HepG2 (cell line): ENCODE data around the gene RNF11. TPM values are rescaled to one million over a fixed set of nuclear protein-coding genes. Genes with fewer than 3 reads are reported as not detected.

ENCODE experiments used
- ATAC-seq: fragments of 200-7000 bp; cut with Tn5 transposase; 3 replicates; pipeline ENCODE4 v1.9.1; 2020; ENCODE audit warnings: mild to moderate bottlenecking, moderate library complexity
- BruUV-seq: library from RNA; stranded (reverse); fragments of 400-500 nt; replicated peaks from 2 replicates; lab custom pipeline; 2021; lab: Mats Ljungman, UMichigan
- CTCF ChIA-PET: fragments of 300-600 bp; formaldehyde crosslinking; extraction: SDS; loops from one replicate; lab custom pipeline; 2021; ENCODE audit warnings: low total read pairs, inconsistent platforms, low intra/inter-chr PET ratio; lab: Yijun Ruan, JAX
- POLR2A ChIA-PET: fragments of 350-600 bp; sonication (Branson Sonifier 250); formaldehyde crosslinking; loops from one replicate; lab custom pipeline; 2020; ENCODE audit warnings: antibody characterized with exemption, inconsistent platforms; lab: Yijun Ruan, JAX
- DNase-seq: peaks from one replicate; pipeline ENCODE4 v3.0.0-alpha.2; 2015; ENCODE audit warnings: low spot score
- FAIRE-seq: peaks from 3 replicates; lab custom pipeline; 2011; peaks lifted over from hg19 to GRCh38; lab: Jason Lieb, UNC
- H2AFZ ChIP-seq: one replicate; pipeline ENCODE4 v1.6.1; 2011; ENCODE audit warnings: low read length, inconsistent platforms
- H3K27ac ChIP-seq: fragments of 300-600 bp; 3 replicates; pipeline ENCODE4 v1.8.0; 2011; ENCODE audit warnings: mixed run types, mild to moderate bottlenecking, mixed read lengths, low read length, inconsistent platforms; ENCODE audit not compliant: insufficient read depth; ENCODE audit errors: extremely low read length
- H3K27me3 ChIP-seq, 2 experiments: fragments of 200-600 bp in 1 of 2; 2 replicates in 1 of 2; 3 replicates in 1 of 2; pipeline versions ENCODE4 v1.6.0 to v1.8.0; 2011; ENCODE audit warnings: low read length in 2 of 2, mild to moderate bottlenecking in 2 of 2, moderate library complexity in 2 of 2, inconsistent platforms in 1 of 2; ENCODE audit not compliant: insufficient read depth in 2 of 2, control insufficient read depth in 1 of 2
- H3K36me3 ChIP-seq, 2 experiments: fragments of 200-600 bp in 1 of 2; replicated peaks in 1 of 2; 2 replicates in 1 of 2; 3 replicates in 1 of 2; pipeline versions ENCODE4 v1.5.1 to v1.8.0; 2011; ENCODE audit warnings: low read length in 2 of 2, inconsistent platforms in 1 of 2; ENCODE audit not compliant: insufficient read depth in 2 of 2, control insufficient read depth in 1 of 2
- H3K4me1 ChIP-seq: 2 replicates; pipeline ENCODE4 v1.5.1; 2012; ENCODE audit warnings: low read length, inconsistent platforms; ENCODE audit not compliant: insufficient read depth
- H3K4me2 ChIP-seq: 2 replicates; pipeline ENCODE4 v1.6.0; 2011; ENCODE audit warnings: low read depth, low read length, inconsistent platforms
- H3K4me3 ChIP-seq, 3 experiments: fragments of 200-600 bp in 1 of 3; sonication (generic), shearing (Covaris generic) in 1 of 3; replicated peaks in 1 of 3; 2 replicates each; pipeline ENCODE4 v1.5.1; 2011 to 2016; ENCODE audit warnings: low read length in 3 of 3, inconsistent platforms in 2 of 3, low read depth in 2 of 3, mild to moderate bottlenecking in 2 of 3, control low read depth in 1 of 3, mixed read lengths in 1 of 3; ENCODE audit not compliant: insufficient read depth in 1 of 3
- H3K79me2 ChIP-seq: one replicate; pipeline ENCODE4 v1.6.1; 2011; ENCODE audit warnings: low read length, inconsistent platforms; ENCODE audit not compliant: insufficient read depth
- H3K9ac ChIP-seq: 2 replicates; pipeline ENCODE4 v1.6.0; 2011; ENCODE audit warnings: mild to moderate bottlenecking, low read depth, low read length, inconsistent platforms; ENCODE audit not compliant: insufficient read depth
- H3K9me3 ChIP-seq: 2 replicates; pipeline ENCODE4 v1.5.1; 2012; ENCODE audit warnings: mild to moderate bottlenecking, low read length
- H4K20me1 ChIP-seq: 2 replicates; pipeline ENCODE4 v1.6.0; 2011; ENCODE audit warnings: inconsistent platforms, mild to moderate bottlenecking, low read length, moderate library complexity; ENCODE audit not compliant: insufficient read depth
- ATF1 ChIP-seq: IDR thresholded peaks from 2 replicates; pipeline ENCODE4 v1.6.1; 2016; ENCODE audit warnings: mild to moderate bottlenecking, control low read depth
- CBX5 ChIP-seq: sonication (generic); formaldehyde crosslinking; IDR thresholded peaks from 2 replicates; pipeline ENCODE4 v1.4.0; 2020; ENCODE audit warnings: missing genetic modification reagents, borderline replicate concordance
- CEBPB ChIP-seq: IDR thresholded peaks from 2 replicates; pipeline ENCODE4 v1.6.1; 2011; ENCODE audit warnings: low read depth, low read length, improper control_type of control experiment, borderline replicate concordance
- ETV6 ChIP-seq: sonication (generic); formaldehyde crosslinking; conservative IDR thresholded peaks from 2 replicates; pipeline ENCODE4 v1.4.0; 2020; ENCODE audit warnings: missing genetic modification reagents
- GPN1 ChIP-seq: sonication (generic); formaldehyde crosslinking; IDR thresholded peaks from 2 replicates; pipeline ENCODE4 v1.5.1; 2020; ENCODE audit warnings: missing genetic modification reagents, borderline replicate concordance
- NBN ChIP-seq: fragments of 450-650 bp; conservative IDR thresholded peaks from 2 replicates; pipeline ENCODE4 v1.6.1; 2017
- NR2C2 ChIP-seq: sonication (generic); formaldehyde crosslinking; IDR thresholded peaks from 2 replicates; pipeline ENCODE4 v1.4.0; 2020; ENCODE audit warnings: missing genetic modification reagents, mild to moderate bottlenecking, moderate library complexity, borderline replicate concordance
- RFXANK ChIP-seq: IDR thresholded peaks from 2 replicates; pipeline ENCODE4 v1.6.1; 2016
- RNF2 ChIP-seq: fragments of 450-650 bp; conservative IDR thresholded peaks from 2 replicates; pipeline ENCODE4 v1.6.1; 2016; ENCODE audit warnings: low read depth
- SRSF4 ChIP-seq: fragments of 200-400 bp; formaldehyde crosslinking; IDR thresholded peaks from one replicate; pipeline ENCODE4 v1.6.1; 2018; ENCODE audit warnings: mild to moderate bottlenecking, low read depth, low read length, moderate library complexity; ENCODE audit not compliant: poor library complexity, severe bottlenecking
- XBP1 ChIP-seq: sonication (generic); formaldehyde crosslinking; IDR thresholded peaks from 2 replicates; pipeline ENCODE4 v1.5.0; 2020; ENCODE audit warnings: missing genetic modification reagents
- ZBTB7B ChIP-seq: sonication (generic); formaldehyde crosslinking; IDR thresholded peaks from 2 replicates; pipeline ENCODE4 v1.4.0; 2020; ENCODE audit warnings: missing genetic modification reagents
- ZNF367 ChIP-seq: sonication (generic); formaldehyde crosslinking; IDR thresholded peaks from 2 replicates; pipeline ENCODE4 v1.4.0; 2020; ENCODE audit warnings: missing genetic modification reagents, borderline replicate concordance
- ZNF605 ChIP-seq: sonication (generic); formaldehyde crosslinking; IDR thresholded peaks from 2 replicates; pipeline ENCODE4 v1.8.0; 2022; ENCODE audit warnings: mild to moderate bottlenecking, missing genetic modification reagents
- ZNF614 ChIP-seq: IDR thresholded peaks from 2 replicates; pipeline ENCODE4 v1.6.1; 2018; ENCODE audit warnings: missing biosample characterization, missing genetic modification reagents, inconsistent platforms, borderline replicate concordance
- ZNF629 ChIP-seq: sonication (generic); formaldehyde crosslinking; conservative IDR thresholded peaks from 2 replicates; pipeline ENCODE4 v1.5.0; 2020; ENCODE audit warnings: missing genetic modification reagents
- ZSCAN12 ChIP-seq: sonication (generic); formaldehyde crosslinking; IDR thresholded peaks from 2 replicates; pipeline ENCODE4 v1.9.0; 2021; ENCODE audit warnings: mild to moderate bottlenecking, missing genetic modification reagents
- ZSCAN29 ChIP-seq: sonication (generic); formaldehyde crosslinking; conservative IDR thresholded peaks from 2 replicates; pipeline ENCODE4 v1.4.0; 2020; ENCODE audit warnings: mild to moderate bottlenecking, missing genetic modification reagents
- WGBS: methylation state at CpG from one replicate; pipeline ENCODE4 v1.1.6; 2017; ENCODE audit warnings: low lambda C conversion rate; 5-methylcytosine and 5-hydroxymethylcytosine counted together
- in situ Hi-C: cut with HindIII; loops from 2 replicates; pipeline ENCODE4 v1.10.0; 2017; ENCODE audit warnings: low pct_unique_long_range_greater_than_20kb; ENCODE audit not compliant: extremely low pct_ligation_motif_present
- intact Hi-C: fragments of 100-400 bp; cut with micrococcal nuclease; formaldehyde crosslinking; loops from one replicate; pipeline ENCODE4 v1.10.0; 2022; ENCODE audit not compliant: unreplicated experiment
- polyA plus RNA-seq, 8 experiments: library from polyadenylated mRNA; depleted of rRNA in 3 of 8; stranded (reverse) in 7 of 8; unstranded in 1 of 8; fragments of >200 nt; fragmentation: Illumina TruSeq in 4 of 8; extraction: Trizol in 4 of 8; gene quantifications; 2 replicates each; pipeline versions ENCODE4 v1.2.1 to v1.2.3, GENCODE V29; 2011 to 2016; ENCODE audit warnings: low read depth in 4 of 8, missing spikeins in 1 of 8, mixed read lengths in 1 of 8; ENCODE audit not compliant: insufficient read depth in 1 of 8
- total RNA-seq, 5 experiments: library from RNA; depleted of rRNA; stranded (reverse); fragments of >200 nt; fragmentation: Illumina TruSeq; extraction: Trizol; gene quantifications; 2 replicates each; pipeline ENCODE4 v1.2.3, GENCODE V29; 2016; ENCODE audit warnings: low read depth in 1 of 5
- TF ChIP-seq, protein P1 (sequence below): IDR thresholded peaks from 2 replicates; pipeline ENCODE4 v1.6.1; 2018; ENCODE audit warnings: missing genetic modification reagents
- TF ChIP-seq, protein P2 (sequence below): sonication (generic); formaldehyde crosslinking; IDR thresholded peaks from 2 replicates; pipeline ENCODE4 v1.4.0; 2020; ENCODE audit warnings: missing genetic modification reagents

RNF11 gene
- total and polyA plus RNA-seq, 2 of the 13 experiments (the other 11 are each of a cell fraction or from before 2014, with no cell fraction given) = 41.2 to 48.8 TPM

DNA sequence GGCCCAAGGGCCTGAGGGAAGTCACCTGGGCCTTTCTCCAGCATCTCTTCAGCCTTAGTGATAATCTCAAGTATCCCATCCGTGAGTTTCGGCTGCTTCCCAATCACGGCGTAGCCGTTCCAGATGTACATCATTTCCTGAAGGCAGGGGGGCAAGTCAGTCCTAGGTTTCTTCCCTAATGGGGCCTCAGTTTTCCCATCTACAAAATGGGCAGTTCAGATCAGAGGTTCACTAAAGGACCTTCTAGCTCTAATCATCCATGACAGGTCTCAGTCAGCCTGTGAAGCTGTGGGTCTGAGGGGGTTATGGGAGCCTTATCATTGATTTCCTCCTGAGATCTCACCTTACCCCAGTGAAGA is 54.4 kb downstream of the RNF11 start:
- no peak overlapping the region for H3K27ac ChIP-seq
- BruUV-seq = no TSS peak
- CTCF ChIA-PET = no interaction called here
- POLR2A ChIA-PET = no interaction called here
- no peak for DNase-seq
- H3K36me3 ChIP-seq = no peaks in the 10 kb centered on the region
- H3K4me1 ChIP-seq = peaks cover 20% of the 10 kb centered on the region
- no peaks in the 10 kb centered on the region for H4K20me1 ChIP-seq
- no peaks in the 10 kb centered on the region for H3K79me2 ChIP-seq
- in situ Hi-C loops (no loop called here), intact Hi-C loops (no loop called here)
- no peak overlapping the region for H3K9ac ChIP-seq
- no peaks in the 10 kb centered on the region for H3K27me3 ChIP-seq
- no peak overlapping the region for H3K4me3 ChIP-seq
- no peak overlapping the region for H3K4me2 ChIP-seq
- no peak for FAIRE-seq
- 100% methylated on average over 3 of the region's 5 CpGs for WGBS
- no peak for TF ChIP-seq ZNF605 (CRISPR knock-in tag)
- TF ChIP-seq ZNF367 = no peak
- peak; percentile 76 for TF ChIP-seq ZNF629 (CRISPR knock-in tag)
- TF ChIP-seq, protein P1, sequence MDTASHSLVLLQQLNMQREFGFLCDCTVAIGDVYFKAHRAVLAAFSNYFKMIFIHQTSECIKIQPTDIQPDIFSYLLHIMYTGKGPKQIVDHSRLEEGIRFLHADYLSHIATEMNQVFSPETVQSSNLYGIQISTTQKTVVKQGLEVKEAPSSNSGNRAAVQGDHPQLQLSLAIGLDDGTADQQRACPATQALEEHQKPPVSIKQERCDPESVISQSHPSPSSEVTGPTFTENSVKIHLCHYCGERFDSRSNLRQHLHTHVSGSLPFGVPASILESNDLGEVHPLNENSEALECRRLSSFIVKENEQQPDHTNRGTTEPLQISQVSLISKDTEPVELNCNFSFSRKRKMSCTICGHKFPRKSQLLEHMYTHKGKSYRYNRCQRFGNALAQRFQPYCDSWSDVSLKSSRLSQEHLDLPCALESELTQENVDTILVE (CRISPR knock-in tag) = no peak
- no peak for TF ChIP-seq NR2C2 (CRISPR knock-in tag)
- no peak for TF ChIP-seq GPN1 (CRISPR knock-in tag)
- no peaks in the 10 kb centered on the region for H3K9me3 ChIP-seq
- H2AFZ ChIP-seq = no peak overlapping the region
- no peak for ATAC-seq

GRCh38 chr1:51293898-51294515 is 57.9 kb downstream of the RNF11 start:
- H3K4me2 ChIP-seq = no peak overlapping the region
- H3K4me3 ChIP-seq = no peak overlapping the region
- H3K27me3 ChIP-seq = no peaks in the 10 kb centered on the region; a peak in 1 of 5 replicates
- intact Hi-C loops (no loop called here), in situ Hi-C loops (no loop called here)
- no peaks in the 10 kb centered on the region for H3K79me2 ChIP-seq
- FAIRE-seq (no peak), DNase-seq (no peak), ATAC-seq (no peak)
- no peaks in the 10 kb centered on the region for H4K20me1 ChIP-seq
- no peak for TF ChIP-seq XBP1
- no peak for TF ChIP-seq NBN
- TF ChIP-seq, protein P2, sequence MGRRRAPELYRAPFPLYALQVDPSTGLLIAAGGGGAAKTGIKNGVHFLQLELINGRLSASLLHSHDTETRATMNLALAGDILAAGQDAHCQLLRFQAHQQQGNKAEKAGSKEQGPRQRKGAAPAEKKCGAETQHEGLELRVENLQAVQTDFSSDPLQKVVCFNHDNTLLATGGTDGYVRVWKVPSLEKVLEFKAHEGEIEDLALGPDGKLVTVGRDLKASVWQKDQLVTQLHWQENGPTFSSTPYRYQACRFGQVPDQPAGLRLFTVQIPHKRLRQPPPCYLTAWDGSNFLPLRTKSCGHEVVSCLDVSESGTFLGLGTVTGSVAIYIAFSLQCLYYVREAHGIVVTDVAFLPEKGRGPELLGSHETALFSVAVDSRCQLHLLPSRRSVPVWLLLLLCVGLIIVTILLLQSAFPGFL (CRISPR knock-in tag) = no peak
- TF ChIP-seq CEBPB = no peak
- TF ChIP-seq ZBTB7B (CRISPR knock-in tag) = no peak
- TF ChIP-seq ETV6 (CRISPR knock-in tag) = no peak
- TF ChIP-seq RFXANK (CRISPR knock-in tag) = no peak
- no peak for TF ChIP-seq CBX5 (CRISPR knock-in tag)
- no peak for TF ChIP-seq ZNF614
- TF ChIP-seq ATF1 (CRISPR knock-in tag) = no peak
- no peak for TF ChIP-seq SRSF4
- TF ChIP-seq ZSCAN12 = no peak
- TF ChIP-seq RNF2 = no peak
- TF ChIP-seq ZSCAN29 (CRISPR knock-in tag) = no peak
- CTCF ChIA-PET = no interaction called here
- H3K27ac ChIP-seq = no peak overlapping the region
- no peak overlapping the region for H3K9ac ChIP-seq
- 73% methylated on average over 11 of the region's 13 CpGs for WGBS
- POLR2A ChIA-PET = no interaction called here
- H3K4me1 ChIP-seq = peaks cover 20% of the 10 kb centered on the region
- no TSS peak for BruUV-seq
- no peak overlapping the region for H2AFZ ChIP-seq
- no peaks in the 10 kb centered on the region for H3K9me3 ChIP-seq
- no peaks in the 10 kb centered on the region for H3K36me3 ChIP-seq
